Hepatocyte (in vitro differentiated cells): ENCODE results near the gene GAGE12G.
"Not testable (repeated sequence)": the region's sequence is repeated elsewhere in the genome, so short reads cannot be mapped to it uniquely, and the experiment has no call there.

ENCODE experiments used
- CTCF ChIP-seq: fragments of 200-600 bp; sonication (generic); IDR thresholded peaks from 2 replicates; pipeline ENCODE4 v1.5.1; 2016; ENCODE audit warnings: antibody characterized with exemption, mild to moderate bottlenecking; ENCODE audit not compliant: poor library complexity
- EZH2 ChIP-seq: fragments of 200-600 bp; sonication (generic); IDR thresholded peaks from 2 replicates; pipeline ENCODE4 v1.6.1; 2016; ENCODE audit warnings: antibody characterized with exemption, mild to moderate bottlenecking, borderline replicate concordance
- EZH2phosphoT487 ChIP-seq: fragments of 200-600 bp; sonication (generic); IDR thresholded peaks from one replicate; pipeline ENCODE4 v1.6.1; 2018; ENCODE audit warnings: antibody characterized with exemption, mild to moderate bottlenecking, low read depth, moderate library complexity; ENCODE audit not compliant: unreplicated experiment, severe bottlenecking

DNA sequence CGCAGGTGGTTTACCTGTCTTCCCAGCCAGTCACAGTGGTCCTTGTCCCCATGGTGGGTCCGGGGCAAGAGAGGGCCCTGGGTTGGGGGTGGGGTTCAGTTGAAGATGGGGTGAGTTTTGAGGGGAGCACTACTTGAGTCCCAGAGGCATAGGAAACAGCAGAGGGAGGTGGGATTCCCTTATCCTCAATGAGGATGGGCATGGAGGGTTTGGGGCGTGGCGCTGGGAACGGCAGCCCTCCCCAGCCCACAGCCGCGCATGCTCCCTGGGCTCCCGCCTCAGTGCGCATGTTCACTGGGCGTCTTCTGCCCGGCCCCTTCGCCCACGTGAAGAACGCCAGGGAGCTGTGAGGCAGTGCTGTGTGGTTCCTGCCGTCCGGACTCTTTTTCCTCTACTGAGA lies at the start of gene GAGE12G:
- TF ChIP-seq CTCF, EZH2phosphoT487, EZH2: not testable (repeated sequence)
